PC-3 (cell line): ENCODE results near the gene SHLD1. TPM values are rescaled to one million over a fixed set of nuclear protein-coding genes. Genes with fewer than 3 reads are reported as not detected.

ENCODE experiments used
- ATAC-seq: fragments of 200-7000 bp; cut with Tn5 transposase; 2 replicates; pipeline ENCODE4 v1.9.1; 2020; ENCODE audit warnings: mild to moderate bottlenecking, moderate library complexity
- BruUV-seq: library from RNA; stranded (reverse); fragments of 400-500 nt; replicated peaks from 2 replicates; lab custom pipeline; 2021; lab: Mats Ljungman, UMichigan
- CTCF ChIA-PET: fragments of 300-600 bp; sonication (Branson Sonifier 250); formaldehyde crosslinking; loops from one replicate; lab custom pipeline; 2022; ENCODE audit warnings: antibody characterized with exemption; lab: Charles Lee
- POLR2A ChIA-PET: fragments of 300-600 bp; sonication (Branson Sonifier 250); formaldehyde crosslinking; loops from one replicate; lab custom pipeline; 2022; ENCODE audit warnings: antibody characterized with exemption; ENCODE audit not compliant: unreplicated experiment; lab: Charles Lee
- DNase-seq: peaks from one replicate; pipeline ENCODE4 v3.0.0-alpha.2; 2015
- H2AFZ ChIP-seq: fragments of 300-600 bp; sonication (generic); 2 replicates; pipeline ENCODE4 v1.6.0; 2016; ENCODE audit warnings: antibody characterized with exemption, low read length
- H3F3A ChIP-seq: fragments of 300-600 bp; sonication (generic); one replicate; pipeline ENCODE4 v1.6.0; 2017; ENCODE audit warnings: antibody characterized with exemption, low read length, control low read depth, mild to moderate bottlenecking; ENCODE audit not compliant: unreplicated experiment
- H3K27ac ChIP-seq: fragments of 300-600 bp; sonication (generic); 2 replicates; pipeline ENCODE4 v1.5.1; 2016; ENCODE audit warnings: mild to moderate bottlenecking, low read length
- H3K27me3 ChIP-seq: fragments of 300-600 bp; sonication (generic); 2 replicates; pipeline ENCODE4 v1.6.1; 2016; ENCODE audit warnings: low read length, mixed read lengths
- H3K36me3 ChIP-seq: fragments of 300-600 bp; sonication (generic); 2 replicates; pipeline ENCODE4 v1.6.1; 2016; ENCODE audit warnings: low read depth, mixed run types, low read length, mixed read lengths
- H3K4me1 ChIP-seq: fragments of 300-600 bp; sonication (generic); 2 replicates; pipeline ENCODE4 v1.5.1; 2016; ENCODE audit warnings: low read length; ENCODE audit not compliant: insufficient read depth
- H3K4me2 ChIP-seq: fragments of 300-600 bp; sonication (generic); 2 replicates; pipeline ENCODE4 v1.6.0; 2016; ENCODE audit warnings: low read length
- H3K4me3 ChIP-seq: fragments of 300-600 bp; sonication (generic); 2 replicates; pipeline ENCODE4 v1.5.1; 2016; ENCODE audit warnings: mild to moderate bottlenecking, low read length, mixed read lengths
- H3K79me2 ChIP-seq: fragments of 300-600 bp; sonication (generic); 2 replicates; pipeline ENCODE4 v1.6.1; 2017; ENCODE audit warnings: low read length, mixed read lengths
- H3K9ac ChIP-seq: fragments of 300-600 bp; sonication (generic); 2 replicates; pipeline ENCODE4 v1.6.0; 2016; ENCODE audit warnings: mild to moderate bottlenecking, low read length
- H3K9me2 ChIP-seq: fragments of 300-600 bp; sonication (generic); replicated peaks from 2 replicates; pipeline ENCODE4 v1.6.1; 2016; ENCODE audit warnings: mixed run types, low read length, mixed read lengths
- H3K9me3 ChIP-seq: fragments of 300-600 bp; sonication (generic); 2 replicates; pipeline ENCODE4 v1.6.1; 2016; ENCODE audit warnings: low read length, mixed read lengths
- H4K20me1 ChIP-seq: fragments of 300-600 bp; sonication (generic); 2 replicates; pipeline ENCODE4 v1.6.1; 2016; ENCODE audit warnings: low read length, mixed read lengths
- CTCF ChIP-seq: fragments of 300-600 bp; sonication (generic); conservative IDR thresholded peaks from 2 replicates; pipeline ENCODE4 v1.5.1; 2017; ENCODE audit warnings: antibody characterized with exemption, low read depth, mild to moderate bottlenecking, low read length
- EZH2 ChIP-seq: fragments of 300-600 bp; sonication (generic); IDR thresholded peaks from one replicate; pipeline ENCODE4 v1.6.1; 2017; ENCODE audit warnings: antibody characterized with exemption, mild to moderate bottlenecking, low read length; ENCODE audit not compliant: unreplicated experiment
- EZH2phosphoT487 ChIP-seq: fragments of 300-600 bp; sonication (generic); IDR thresholded peaks from 2 replicates; pipeline ENCODE4 v1.6.1; 2018; ENCODE audit warnings: mild to moderate bottlenecking, antibody characterized with exemption, low read length, borderline replicate concordance
- intact Hi-C: fragments of 100-400 bp; cut with micrococcal nuclease; formaldehyde crosslinking; loops from 2 replicates; pipeline ENCODE4 v1.9.0; 2023
- total RNA-seq: library from RNA; depleted of rRNA; stranded (reverse); fragments of >200 nt; gene quantifications from 2 replicates; pipeline ENCODE4 v1.2.3, GENCODE V29; 2014

The SHLD1 gene
- total RNA-seq, 1 experiment from 2014 or later = 3.4 TPM

GRCh38 chr20:5893621-5894020, 143.4 kb downstream of the SHLD1 start:
- Histone ChIP-seq H3K27me3 (peaks cover 40% of the 10 kb centered on the region), H3K27ac (no peak overlapping the region), H3K36me3 (no peaks in the 10 kb centered on the region), H3K9ac (no peak overlapping the region), H3K9me2 (no peaks in the 10 kb centered on the region), H3K9me3 (no peaks in the 10 kb centered on the region), H2AFZ (no peak overlapping the region), H4K20me1 (no peaks in the 10 kb centered on the region), H3K4me3 (no peak overlapping the region), H3F3A (no peaks in the 10 kb centered on the region), H3K79me2 (no peaks in the 10 kb centered on the region), H3K4me2 (no peak overlapping the region), H3K4me1 (no peaks in the 10 kb centered on the region)
- CTCF ChIA-PET = no interaction called here
- POLR2A ChIA-PET = no interaction called here
- TF ChIP-seq EZH2 = no peak
- no peak for TF ChIP-seq CTCF
- no peak for TF ChIP-seq EZH2phosphoT487
- DNase-seq = no peak
- intact Hi-C loops = no loop called here
- BruUV-seq = no TSS peak
- no peak for ATAC-seq

GRCh38 chr20:5895626-5896025, 145.4 kb downstream of the SHLD1 start:
- POLR2A ChIA-PET = interaction anchor here (0.6 kb wide), 1 partner anchor 23 kb away, joined by 3 read pairs; no protein-coding TSS in a partner anchor
- no peak overlapping the region for H3K27ac ChIP-seq
- no peak overlapping the region for H3K9ac ChIP-seq
- TF ChIP-seq CTCF = no peak
- no peaks in the 10 kb centered on the region for H3K9me2 ChIP-seq
- BruUV-seq = no TSS peak
- no peaks in the 10 kb centered on the region for H3K36me3 ChIP-seq
- no peaks in the 10 kb centered on the region for H3F3A ChIP-seq
- CTCF ChIA-PET = no interaction called here
- H3K27me3 ChIP-seq = peaks cover 43% of the 10 kb centered on the region
- H2AFZ ChIP-seq = no peak overlapping the region
- intact Hi-C loops = no loop called here
- H3K79me2 ChIP-seq = no peaks in the 10 kb centered on the region
- ATAC-seq (no peak), DNase-seq (no peak)
- no peaks in the 10 kb centered on the region for H3K4me1 ChIP-seq
- H3K4me3 ChIP-seq = no peak overlapping the region
- no peaks in the 10 kb centered on the region for H4K20me1 ChIP-seq
- no peak overlapping the region for H3K4me2 ChIP-seq
- no peaks in the 10 kb centered on the region for H3K9me3 ChIP-seq

GRCh38 chr20:5899444-5899843, 149.2 kb downstream of the SHLD1 start:
- H3K27me3 ChIP-seq = peaks cover 67% of the 10 kb centered on the region
- H3K9me3 ChIP-seq = no peaks in the 10 kb centered on the region

More at GRCh38 chr20:5899444-5899843, 149.2 kb downstream of the SHLD1 start:
- CTCF ChIA-PET = no interaction called here
- H3K9ac ChIP-seq = no peak overlapping the region
- ATAC-seq = no peak
- no TSS peak for BruUV-seq
- DNase-seq = no peak
- no peaks in the 10 kb centered on the region for H3K4me1 ChIP-seq
- no peak overlapping the region for H3K4me3 ChIP-seq
- H3K9me2 ChIP-seq = no peaks in the 10 kb centered on the region
- TF ChIP-seq EZH2phosphoT487 = no peak
- TF ChIP-seq CTCF = no peak
- no peak for TF ChIP-seq EZH2
- no peak overlapping the region for H3K4me2 ChIP-seq
- H2AFZ ChIP-seq = no peak overlapping the region
- no peak overlapping the region for H3K27ac ChIP-seq
- no peaks in the 10 kb centered on the region for H3K36me3 ChIP-seq
- no peaks in the 10 kb centered on the region for H3K79me2 ChIP-seq
- intact Hi-C loops = no loop called here
- POLR2A ChIA-PET = no interaction called here
- no peaks in the 10 kb centered on the region for H3F3A ChIP-seq
- no peaks in the 10 kb centered on the region for H4K20me1 ChIP-seq
